Glutamatergic neuron (in vitro differentiated cells): ENCODE results near the gene SAMD14. TPM values are rescaled to one million over a fixed set of nuclear protein-coding genes. Genes with fewer than 3 reads are reported as not detected.
A peak's percentile ranks its signal among the peaks of the same experiment; 100 is the strongest.

ENCODE experiments used
- DNase-seq: peaks from one replicate; pipeline ENCODE4 v3.0.0; 2022
- H3K27ac Mint-ChIP-seq: one replicate; pipeline ENCODE4 v1.8.0; 2020; ENCODE audit warnings: mild to moderate bottlenecking, mixed read lengths, inconsistent platforms; ENCODE audit not compliant: unreplicated experiment
- H3K27me3 Mint-ChIP-seq: one replicate; pipeline ENCODE4 v1.8.0; 2020; ENCODE audit warnings: mild to moderate bottlenecking, moderate library complexity, mixed read lengths, inconsistent platforms; ENCODE audit not compliant: unreplicated experiment
- H3K36me3 Mint-ChIP-seq: one replicate; pipeline ENCODE4 v1.8.0; 2020; ENCODE audit warnings: mild to moderate bottlenecking, mixed read lengths, inconsistent platforms; ENCODE audit not compliant: unreplicated experiment
- H3K4me1 Mint-ChIP-seq: one replicate; pipeline ENCODE4 v1.8.0; 2020; ENCODE audit warnings: mild to moderate bottlenecking, low read depth, mixed read lengths, inconsistent platforms; ENCODE audit not compliant: unreplicated experiment
- H3K4me3 Mint-ChIP-seq: one replicate; pipeline ENCODE4 v1.8.0; 2020; ENCODE audit warnings: mild to moderate bottlenecking, mixed read lengths, inconsistent platforms; ENCODE audit not compliant: unreplicated experiment
- H3K9me3 Mint-ChIP-seq: one replicate; pipeline ENCODE4 v1.8.0; 2020; ENCODE audit warnings: mild to moderate bottlenecking, moderate library complexity, mixed read lengths, inconsistent platforms; ENCODE audit not compliant: unreplicated experiment
- total RNA-seq: library from RNA; stranded (reverse); fragmentation: NEBNext Ultra II Directional; extraction: Animal tissue kit (Norgen Biotek cat#: 25700); gene quantifications from one replicate; pipeline ENCODE4 v1.2.1, GENCODE V29; 2021; ENCODE audit not compliant: unreplicated experiment
- TF ChIP-seq, protein P1 (sequence below): fragments of 200-600 bp; sonication (generic); IDR thresholded peaks from one replicate; pipeline ENCODE4 v1.5.0; 2021; ENCODE audit not compliant: partially characterized antibody, unreplicated experiment

The SAMD14 gene
- total RNA-seq, 1 donor from 2014 or later, result 95.0 TPM

DNA sequence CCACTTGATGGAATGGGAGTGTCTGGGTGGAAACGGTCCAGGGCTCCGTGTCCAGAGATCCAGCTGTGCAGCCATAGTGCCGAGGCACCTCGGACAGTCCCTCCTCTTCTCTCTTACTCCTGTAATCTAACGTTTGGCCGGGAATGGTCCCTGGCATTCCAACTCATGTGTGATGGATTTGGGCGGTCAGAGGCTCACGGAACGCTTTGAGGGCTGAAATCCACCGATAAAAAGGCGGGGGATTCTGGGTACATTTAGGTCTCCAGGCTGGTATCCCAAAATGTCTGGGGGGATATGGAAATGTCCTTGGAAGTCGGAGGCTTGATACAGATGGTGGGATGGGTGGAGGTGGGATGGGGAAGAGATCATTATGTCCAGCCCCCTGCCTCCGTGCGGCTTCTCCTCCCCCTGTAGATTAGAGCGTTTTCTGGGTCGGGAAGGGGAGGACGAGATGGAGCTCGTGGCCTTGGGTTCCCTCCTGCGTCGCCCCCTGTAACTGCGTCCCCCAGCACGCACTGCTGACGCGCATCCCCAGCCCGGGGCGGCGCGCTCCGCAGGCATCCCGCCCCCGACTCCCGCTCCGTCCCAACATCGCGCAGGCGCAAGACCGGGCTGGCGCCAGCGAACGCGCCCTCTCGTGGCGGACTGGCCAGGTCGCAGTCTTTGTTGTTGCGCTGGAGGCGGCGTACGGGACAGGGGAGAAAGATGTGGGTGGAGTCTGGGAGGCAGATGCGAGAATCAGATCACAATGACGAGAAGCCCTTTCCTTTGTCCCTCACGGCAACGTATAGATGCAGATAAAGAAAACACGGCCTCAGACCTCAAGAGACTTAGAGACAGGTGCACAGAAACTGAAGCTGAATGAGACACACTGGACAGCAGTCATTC lies 31.3 kb upstream of the SAMD14 start:
- Mint-ChIP-seq H3K27ac (peak overlapping the region; percentile 100), H3K4me3 (peak overlapping the region; percentile 86), H3K4me1 (peaks cover 14% of the 10 kb centered on the region), H3K36me3 (no peaks in the 10 kb centered on the region), H3K9me3 (peaks cover 5% of the 10 kb centered on the region), H3K27me3 (peaks cover 9% of the 10 kb centered on the region)
- DNase-seq, result peak; percentile 98
- TF ChIP-seq, protein P1, sequence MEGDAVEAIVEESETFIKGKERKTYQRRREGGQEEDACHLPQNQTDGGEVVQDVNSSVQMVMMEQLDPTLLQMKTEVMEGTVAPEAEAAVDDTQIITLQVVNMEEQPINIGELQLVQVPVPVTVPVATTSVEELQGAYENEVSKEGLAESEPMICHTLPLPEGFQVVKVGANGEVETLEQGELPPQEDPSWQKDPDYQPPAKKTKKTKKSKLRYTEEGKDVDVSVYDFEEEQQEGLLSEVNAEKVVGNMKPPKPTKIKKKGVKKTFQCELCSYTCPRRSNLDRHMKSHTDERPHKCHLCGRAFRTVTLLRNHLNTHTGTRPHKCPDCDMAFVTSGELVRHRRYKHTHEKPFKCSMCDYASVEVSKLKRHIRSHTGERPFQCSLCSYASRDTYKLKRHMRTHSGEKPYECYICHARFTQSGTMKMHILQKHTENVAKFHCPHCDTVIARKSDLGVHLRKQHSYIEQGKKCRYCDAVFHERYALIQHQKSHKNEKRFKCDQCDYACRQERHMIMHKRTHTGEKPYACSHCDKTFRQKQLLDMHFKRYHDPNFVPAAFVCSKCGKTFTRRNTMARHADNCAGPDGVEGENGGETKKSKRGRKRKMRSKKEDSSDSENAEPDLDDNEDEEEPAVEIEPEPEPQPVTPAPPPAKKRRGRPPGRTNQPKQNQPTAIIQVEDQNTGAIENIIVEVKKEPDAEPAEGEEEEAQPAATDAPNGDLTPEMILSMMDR, result peak; percentile 90

DNA sequence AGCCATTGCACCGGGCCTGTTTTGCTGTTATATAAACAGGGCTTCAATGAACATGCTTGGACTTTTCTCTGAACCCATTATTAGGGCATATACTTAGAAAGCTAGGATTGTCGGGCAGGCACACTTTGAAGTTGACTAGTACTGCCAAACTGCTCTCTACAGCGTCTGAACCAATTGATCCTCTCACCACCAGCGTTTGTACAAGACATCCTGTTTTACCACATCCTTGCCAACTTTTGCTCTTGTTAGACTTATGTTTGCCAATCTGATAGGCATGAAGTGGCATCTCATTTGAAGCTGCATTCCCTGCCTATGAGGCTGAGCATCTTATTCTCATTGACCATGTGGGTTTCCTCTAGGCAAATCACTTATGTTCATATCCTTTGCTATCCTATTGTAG lies 27.9 kb upstream of the SAMD14 start:
- H3K27ac Mint-ChIP-seq, result no peak overlapping the region
- TF ChIP-seq, protein P1, result no peak
- peaks cover 2% of the 10 kb centered on the region for H3K9me3 Mint-ChIP-seq
- H3K4me1 Mint-ChIP-seq, result peaks cover 14% of the 10 kb centered on the region
- H3K27me3 Mint-ChIP-seq, result peaks cover 9% of the 10 kb centered on the region
- H3K4me3 Mint-ChIP-seq, result no peak overlapping the region
- no peak for DNase-seq
- no peaks in the 10 kb centered on the region for H3K36me3 Mint-ChIP-seq

DNA sequence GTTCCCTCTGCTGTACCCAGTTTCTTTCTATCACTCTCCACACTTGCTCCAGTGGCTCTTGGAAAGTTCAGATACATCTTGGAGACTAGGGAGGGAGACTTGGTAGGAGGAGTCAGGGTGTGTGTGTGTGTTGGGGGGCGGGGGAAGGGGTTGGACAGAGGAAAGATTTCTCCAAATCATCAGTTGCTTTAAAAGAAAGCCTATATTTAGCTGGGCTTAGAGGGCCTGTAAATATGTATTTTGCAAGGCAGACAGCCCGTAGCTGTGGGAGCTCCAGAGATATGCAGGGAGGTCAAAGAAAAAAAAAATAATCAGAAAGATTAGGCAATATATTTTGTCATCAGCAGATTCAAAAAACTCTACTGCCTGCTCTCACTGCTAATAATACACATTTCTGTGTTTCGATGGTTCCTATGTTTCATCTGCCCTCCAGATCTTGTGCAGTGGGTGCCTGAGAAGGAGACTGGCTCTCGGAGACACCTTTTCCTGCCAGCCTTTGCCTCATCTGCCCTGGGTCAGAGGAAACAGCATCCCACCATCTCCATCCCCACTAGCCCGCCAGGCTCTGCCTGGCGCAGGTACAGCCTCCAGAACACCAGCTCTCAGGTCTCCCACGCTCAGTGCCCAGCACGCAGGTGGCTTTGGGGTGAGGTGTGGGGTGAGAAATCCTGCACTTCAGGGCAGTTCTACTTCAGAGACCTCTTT lies 25.3 kb upstream of the SAMD14 start:
- H3K27ac Mint-ChIP-seq, result no peak overlapping the region
- peaks cover 7% of the 10 kb centered on the region for H3K27me3 Mint-ChIP-seq
- no peak overlapping the region for H3K4me3 Mint-ChIP-seq

DNA sequence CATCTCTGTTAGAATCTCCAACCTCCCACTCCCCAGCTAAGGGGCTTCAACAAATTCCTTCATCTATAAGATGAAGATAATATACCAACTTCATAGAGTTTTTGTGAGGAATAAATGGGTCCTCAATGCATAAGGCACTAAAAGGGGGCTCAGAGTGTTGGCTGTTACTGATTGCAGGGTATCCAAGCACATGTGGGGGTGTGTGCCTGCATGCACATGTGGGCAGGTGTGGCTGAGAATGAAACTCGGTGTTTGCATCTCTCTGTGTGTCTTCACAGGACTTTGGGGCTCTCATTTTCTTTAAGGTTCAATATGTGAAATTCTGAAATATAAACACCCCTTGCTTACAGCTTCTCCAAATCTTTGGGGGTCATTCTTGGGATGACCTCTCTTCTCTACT lies 24.6 kb upstream of the SAMD14 start:
- no peak for DNase-seq
- Mint-ChIP-seq H3K9me3 (peaks cover 5% of the 10 kb centered on the region), H3K27ac (no peak overlapping the region), H3K4me1 (peaks cover 2% of the 10 kb centered on the region), H3K36me3 (no peaks in the 10 kb centered on the region), H3K4me3 (no peak overlapping the region), H3K27me3 (peaks cover 7% of the 10 kb centered on the region)
- TF ChIP-seq, protein P1, result no peak

More for the DNA sequence above, 25.3 kb upstream of the SAMD14 start:
- Mint-ChIP-seq H3K9me3 (peaks cover 7% of the 10 kb centered on the region), H3K36me3 (no peaks in the 10 kb centered on the region), H3K4me1 (peaks cover 2% of the 10 kb centered on the region)
- TF ChIP-seq, protein P1, result no peak
- DNase-seq, result no peak
